Naive thymus-derived CD8-positive, alpha-beta T cell (primary cell): Measurements from ENCODE around the gene C20orf141. TPM values are rescaled to one million over a fixed set of nuclear protein-coding genes. Genes with fewer than 3 reads are reported as not detected.
A peak's percentile ranks its signal among the peaks of the same experiment; 100 is the strongest.

Source experiments
- ATAC-seq, 2 donors: fragments of 150-1000 bp; cut with Tn5 transposase in 1 of 2; sonication (Bioruptor Pico), chemical (Tn5 transposase) in 1 of 2; 1 replicate in 1 of 2; 2 replicates in 1 of 2; pipeline ENCODE4 v1.10.0; 2021; ENCODE audit warnings: mild to moderate bottlenecking in 2 of 2, moderate library complexity in 2 of 2
- POLR2A ChIA-PET: fragments of 350-600 bp; sonication (Branson Sonifier 250); formaldehyde crosslinking; loops from one replicate; lab custom pipeline; 2021; ENCODE audit warnings: antibody characterized with exemption; lab: Charles Lee
- DNase-seq, 10 donors: peaks; one replicate each; pipeline versions ENCODE4 v3.0.0 to v3.0.0-alpha.2; 2020 to 2022
- H3K27ac Mint-ChIP-seq, 10 donors: one replicate each; pipeline ENCODE4 v1.8.0; 2020 to 2022; ENCODE audit warnings: mild to moderate bottlenecking in 10 of 10, mixed read lengths in 10 of 10, moderate library complexity in 4 of 10, inconsistent platforms in 1 of 10
- H3K27me3 Mint-ChIP-seq, 5 donors: one replicate each; pipeline ENCODE4 v1.8.0; 2021 to 2022; ENCODE audit warnings: mixed read lengths in 5 of 5
- H3K36me3 Mint-ChIP-seq, 3 donors: one replicate each; pipeline ENCODE4 v1.8.0; 2020 to 2022; ENCODE audit warnings: mixed read lengths in 3 of 3, mild to moderate bottlenecking in 2 of 3, inconsistent platforms in 1 of 3
- H3K4me1 Mint-ChIP-seq, 4 donors: one replicate each; pipeline ENCODE4 v1.8.0; 2021 to 2022; ENCODE audit warnings: mixed read lengths in 4 of 4
- H3K4me3 Mint-ChIP-seq, 10 donors: one replicate each; pipeline ENCODE4 v1.8.0; 2020 to 2022; ENCODE audit warnings: mild to moderate bottlenecking in 10 of 10, mixed read lengths in 10 of 10, moderate library complexity in 6 of 10, inconsistent platforms in 1 of 10
- H3K9me3 Mint-ChIP-seq, 9 donors: one replicate each; pipeline ENCODE4 v1.8.0; 2020 to 2022; ENCODE audit warnings: mixed read lengths in 9 of 9, mild to moderate bottlenecking in 3 of 9, inconsistent platforms in 1 of 9, moderate library complexity in 1 of 9
- polyA plus RNA-seq, 3 donors: library from polyadenylated mRNA; unstranded; fragments of 300-500 nt; fragmentation: Illumina TruSeq; gene quantifications; one replicate each; pipeline ENCODE4 v1.2.3, GENCODE V29; 2021
- total RNA-seq, 8 experiments: library from RNA in 2 of 8; stranded (reverse) in 2 of 8; gene quantifications; one replicate each; pipeline ENCODE4 v1.2.3 and lab custom pipeline; 2021 to 2026

C20orf141 gene
- total and polyA plus RNA-seq, 5 experiments from 2014 or later, result not detected

DNA sequence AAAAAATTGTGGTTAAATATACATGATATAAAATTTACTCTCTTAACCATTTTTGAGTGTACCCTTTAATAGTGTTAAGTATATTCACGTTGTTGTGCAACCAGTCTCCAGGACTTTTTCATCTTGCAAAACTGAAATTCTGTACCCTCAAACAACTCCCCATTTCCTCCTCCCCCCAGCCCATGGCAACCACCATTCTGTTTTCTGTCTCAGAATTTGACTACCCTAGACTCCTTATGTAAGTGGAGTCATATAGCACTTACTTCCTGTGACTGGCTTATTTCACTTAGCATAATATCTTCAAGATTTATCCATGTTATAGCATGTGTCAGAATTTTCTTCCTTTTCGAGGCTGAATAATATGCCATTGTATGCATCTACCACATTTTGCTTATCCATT lies 30.8 kb downstream of the C20orf141 start:
- ATAC-seq (no peak), DNase-seq (no peak)
- Mint-ChIP-seq H3K9me3 (no peaks in the 10 kb centered on the region), H3K27ac (peak overlapping the region in 3 of 10 donors; percentile 12 to 73 (median 25)), H3K4me3 (no peak overlapping the region), H3K36me3 (peaks cover 0 to 4% (median 0%) of the 10 kb centered on the region in 3 donors), H3K4me1 (peaks cover 19 to 46% (median 29%) of the 10 kb centered on the region in 4 donors), H3K27me3 (no peaks in the 10 kb centered on the region)
- POLR2A ChIA-PET, result no interaction called here

DNA sequence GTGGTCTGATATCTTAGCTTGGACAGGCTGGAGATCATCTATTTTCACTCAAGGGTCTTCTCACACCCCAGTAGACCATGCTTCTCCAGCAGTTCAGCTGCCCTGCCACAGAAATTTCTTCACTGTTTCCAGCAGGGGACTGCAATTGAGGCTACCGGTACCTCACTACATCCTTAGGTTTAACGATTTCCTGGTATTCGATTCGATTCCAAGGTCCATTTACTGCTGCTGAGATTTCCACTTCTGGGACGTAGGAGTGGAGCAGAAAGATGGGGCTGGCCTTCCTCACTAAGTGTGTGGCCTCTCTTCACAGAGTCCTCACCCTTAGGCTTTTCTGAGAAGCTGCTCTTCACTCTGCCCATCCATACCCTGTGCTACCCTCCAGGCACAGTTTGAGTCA lies 31.9 kb downstream of the C20orf141 start:
- DNase-seq (no peak), ATAC-seq (no peak)
- no peak overlapping the region for H3K4me3 Mint-ChIP-seq
- no peaks in the 10 kb centered on the region for H3K27me3 Mint-ChIP-seq
- H3K4me1 Mint-ChIP-seq, result peaks cover 15 to 42% (median 27%) of the 10 kb centered on the region in 4 donors
- no peaks in the 10 kb centered on the region for H3K9me3 Mint-ChIP-seq
- H3K36me3 Mint-ChIP-seq, result peaks cover 0 to 4% (median 0%) of the 10 kb centered on the region in 3 donors
- H3K27ac Mint-ChIP-seq, result peak overlapping the region in 1 of 10 donors; percentile 35
- POLR2A ChIA-PET, result no interaction called here

DNA sequence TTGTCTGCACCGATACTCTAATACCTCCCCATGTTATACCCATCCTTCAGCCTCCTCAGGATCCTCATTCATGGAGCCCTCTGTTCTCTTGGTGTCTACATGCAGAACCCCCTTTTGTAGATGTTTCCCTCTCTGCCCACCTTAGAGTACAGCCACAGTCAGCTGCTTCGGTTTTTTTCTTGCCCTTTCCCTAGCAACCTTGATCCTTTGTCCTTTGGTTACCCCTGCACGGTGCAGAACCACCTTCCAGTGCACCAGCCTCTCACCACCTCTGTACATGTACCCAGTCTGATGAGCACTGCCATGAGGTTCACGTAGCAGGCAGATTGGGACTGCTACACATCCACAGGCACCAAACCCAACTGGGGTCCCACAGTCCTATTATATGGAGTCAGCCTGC lies 33.0 kb downstream of the C20orf141 start:
- DNase-seq (no peak), ATAC-seq (no peak)
- Mint-ChIP-seq H3K36me3 (peaks cover 0 to 4% (median 0%) of the 10 kb centered on the region in 3 donors), H3K27me3 (no peaks in the 10 kb centered on the region), H3K4me1 (peaks cover 20 to 52% (median 35%) of the 10 kb centered on the region in 4 donors), H3K4me3 (no peak overlapping the region), H3K9me3 (no peaks in the 10 kb centered on the region), H3K27ac (peak overlapping the region in 2 of 10 donors; percentile 10 to 39)
- POLR2A ChIA-PET, result no interaction called here

DNA sequence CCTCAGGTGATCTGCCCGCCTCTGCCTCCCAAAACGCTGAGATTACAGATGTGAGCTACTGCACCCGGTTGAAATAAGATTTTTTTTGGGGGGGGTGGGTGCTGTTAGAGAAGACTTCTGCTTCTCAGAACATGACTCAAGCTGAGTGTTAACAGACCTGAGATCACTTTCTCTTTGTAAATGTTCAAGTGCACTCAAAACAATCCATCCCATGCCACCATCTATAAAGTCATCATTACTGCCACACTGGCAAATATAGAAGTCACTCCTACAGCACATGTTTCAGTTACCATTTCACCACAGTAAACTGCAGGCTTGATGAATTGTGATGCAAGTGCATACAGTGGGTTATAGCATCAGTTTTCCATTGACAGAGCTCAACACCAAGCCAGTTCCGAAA lies 34.7 kb downstream of the C20orf141 start:
- H3K27ac Mint-ChIP-seq, result peak overlapping the region in 1 of 10 donors; percentile 11
- H3K27me3 Mint-ChIP-seq, result no peaks in the 10 kb centered on the region
- ATAC-seq, result no peak
- no peak overlapping the region for H3K4me3 Mint-ChIP-seq
- peaks cover 13 to 46% (median 34%) of the 10 kb centered on the region in 4 donors for H3K4me1 Mint-ChIP-seq
- POLR2A ChIA-PET, result interaction anchor here (0.7 to 1.3 kb wide), 5 partner anchors 9 to 78 kb away, joined by 3 to 6 read pairs (median 4); partner anchors contain the start of genes PCED1A, PTPRA and VPS16
- no peak for DNase-seq
- peaks cover 0 to 2% (median 0%) of the 10 kb centered on the region in 3 donors for H3K36me3 Mint-ChIP-seq
- H3K9me3 Mint-ChIP-seq, result no peaks in the 10 kb centered on the region

DNA sequence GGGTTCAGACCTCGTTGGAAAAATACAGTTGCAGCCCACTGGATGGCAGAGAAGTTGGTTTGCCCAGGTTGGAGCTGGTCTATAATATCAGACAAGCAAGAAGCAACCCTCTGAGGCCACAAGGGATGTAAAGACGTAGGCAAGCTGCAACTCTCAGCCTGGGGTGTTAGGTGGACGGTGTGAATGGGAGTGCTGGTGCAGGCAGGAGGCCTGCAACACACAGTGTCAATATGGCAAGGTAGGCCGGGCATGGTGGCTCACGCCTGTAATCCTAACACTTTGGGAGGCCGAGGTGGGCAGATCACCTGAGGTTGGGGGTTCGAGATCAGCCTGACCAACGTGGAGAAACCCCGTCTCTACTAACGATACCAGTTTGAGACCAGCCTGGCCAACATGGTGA lies 36.3 kb downstream of the C20orf141 start:
- DNase-seq (no peak), ATAC-seq (no peak)
- Mint-ChIP-seq H3K4me1 (peaks cover 7 to 36% (median 23%) of the 10 kb centered on the region in 4 donors), H3K36me3 (peaks cover 0 to 2% (median 0%) of the 10 kb centered on the region in 3 donors), H3K9me3 (no peaks in the 10 kb centered on the region), H3K27ac (peak overlapping the region in 4 of 10 donors; percentile 43 to 72 (median 60)), H3K27me3 (no peaks in the 10 kb centered on the region), H3K4me3 (no peak overlapping the region)
- POLR2A ChIA-PET, result interaction anchor here (0.6 to 3.9 kb wide), 3 partner anchors 11 to 44 kb away, joined by 3 to 15 read pairs (median 3); partner anchors contain the start of genes PCED1A and VPS16

DNA sequence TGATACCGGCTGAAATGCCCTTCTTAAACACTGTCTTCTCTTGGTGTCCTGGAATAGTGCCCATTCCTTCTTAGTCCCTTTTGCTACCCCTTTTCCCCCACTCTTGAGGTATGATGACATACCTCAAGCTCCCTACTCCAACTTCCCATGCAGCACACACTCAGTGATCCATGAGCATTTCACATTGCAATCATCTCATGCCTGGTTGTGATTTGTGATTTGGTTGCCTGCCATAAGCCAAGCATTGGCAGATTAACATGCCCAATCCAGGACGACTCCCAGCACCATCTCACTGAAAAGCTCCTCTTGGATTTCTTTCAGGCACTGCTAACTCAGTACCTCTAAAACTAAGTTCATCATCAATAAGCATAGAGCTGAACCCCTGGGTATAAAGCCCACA lies 43.8 kb downstream of the C20orf141 start:
- DNase-seq (no peak), ATAC-seq (no peak)
- H3K36me3 Mint-ChIP-seq, result peaks cover 0 to 11% (median 1%) of the 10 kb centered on the region in 3 donors
- H3K4me1 Mint-ChIP-seq, result peaks cover 0 to 9% (median 4%) of the 10 kb centered on the region in 4 donors
- H3K4me3 Mint-ChIP-seq, result no peak overlapping the region
- no peaks in the 10 kb centered on the region for H3K27me3 Mint-ChIP-seq
- no peaks in the 10 kb centered on the region for H3K9me3 Mint-ChIP-seq
- H3K27ac Mint-ChIP-seq, result no peak overlapping the region
- POLR2A ChIA-PET, result interaction anchor here (0.6 kb wide), 1 partner anchor 9 kb away, joined by 5 read pairs; no protein-coding TSS in a partner anchor

DNA sequence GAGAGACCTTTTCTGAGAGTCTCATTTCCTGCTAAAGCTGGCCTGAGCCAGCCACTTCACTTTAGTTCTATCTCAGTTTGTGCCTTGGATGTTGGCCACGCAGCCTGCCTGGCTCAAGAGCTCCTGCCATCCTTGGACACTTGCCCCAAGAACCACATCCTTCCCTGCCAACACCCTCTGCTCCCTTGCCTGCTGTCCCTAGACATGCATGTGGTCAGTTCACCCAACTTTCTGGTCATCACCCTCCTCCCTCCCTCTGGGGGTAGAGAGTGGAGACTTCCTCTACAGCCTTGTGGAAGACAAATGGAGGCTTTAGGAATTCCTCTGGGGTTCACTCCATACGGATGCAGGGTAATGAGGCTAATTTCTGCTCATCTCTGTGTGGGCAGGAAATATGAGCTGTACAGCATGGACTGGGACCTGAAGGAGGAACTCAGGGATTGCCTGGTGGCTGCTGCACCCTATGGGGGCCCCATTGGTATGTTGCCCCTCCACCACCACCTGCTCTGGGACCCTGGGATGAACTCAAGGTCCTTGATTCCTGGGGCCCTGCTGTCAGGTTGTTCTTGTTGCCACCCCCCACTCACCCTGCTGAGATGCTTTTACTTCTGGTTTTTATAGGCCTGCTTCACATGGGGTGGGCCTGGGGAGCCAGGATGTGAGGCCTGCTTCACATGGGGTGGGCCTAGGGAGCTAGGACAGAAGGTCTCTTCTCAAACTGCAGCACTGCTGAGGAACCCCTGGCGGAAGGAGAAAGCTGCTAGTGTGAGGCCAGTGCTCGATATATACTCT lies 44.7 kb downstream of the C20orf141 start:
- DNase-seq (no peak), ATAC-seq (no peak)
- POLR2A ChIA-PET, result no interaction called here
- H3K9me3 Mint-ChIP-seq, result no peaks in the 10 kb centered on the region
- no peak overlapping the region for H3K4me3 Mint-ChIP-seq
- peak overlapping the region in 1 of 10 donors; percentile 10 for H3K27ac Mint-ChIP-seq
- H3K4me1 Mint-ChIP-seq, result peaks cover 3 to 12% (median 5%) of the 10 kb centered on the region in 4 donors
- peaks cover 0 to 12% (median 1%) of the 10 kb centered on the region in 3 donors for H3K36me3 Mint-ChIP-seq
- H3K27me3 Mint-ChIP-seq, result no peaks in the 10 kb centered on the region

DNA sequence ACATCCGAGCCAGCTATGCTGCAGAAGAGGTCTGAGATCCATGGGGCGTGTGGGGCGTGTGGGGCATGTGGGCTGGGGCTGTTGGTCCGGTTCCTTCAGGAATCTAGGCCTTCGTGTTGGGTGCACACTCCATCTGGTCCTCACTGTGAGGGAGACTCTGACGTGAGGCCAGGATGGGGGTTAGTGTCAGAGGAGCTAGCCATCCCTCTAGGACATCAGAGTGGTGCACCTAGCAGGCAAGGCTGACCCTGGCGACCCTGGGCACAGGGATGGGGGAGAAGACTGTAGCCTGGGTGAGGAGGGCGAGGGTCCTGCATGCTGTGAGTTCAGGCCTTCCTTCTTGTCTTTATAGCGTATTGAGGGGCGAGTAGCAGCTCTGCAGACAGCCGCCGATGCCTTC lies 49.8 kb downstream of the C20orf141 start:
- no peak for ATAC-seq
- no peaks in the 10 kb centered on the region for H3K27me3 Mint-ChIP-seq
- H3K36me3 Mint-ChIP-seq, result peaks cover 0 to 12% (median 1%) of the 10 kb centered on the region in 3 donors
- no peaks in the 10 kb centered on the region for H3K9me3 Mint-ChIP-seq
- H3K4me1 Mint-ChIP-seq, result peaks cover 33 to 47% (median 42%) of the 10 kb centered on the region in 4 donors
- H3K4me3 Mint-ChIP-seq, result peak overlapping the region in 1 of 10 donors; percentile 43
- DNase-seq, result no peak
- POLR2A ChIA-PET, result interaction anchor here (0.6 to 4.9 kb wide), 7 partner anchors 8 to 213 kb away, joined by 3 to 26 read pairs (median 5); partner anchors contain the start of genes NOP56, PCED1A, PTPRA and VPS16
- peak overlapping the region in 8 of 10 donors; percentile 19 to 90 (median 61) for H3K27ac Mint-ChIP-seq

DNA sequence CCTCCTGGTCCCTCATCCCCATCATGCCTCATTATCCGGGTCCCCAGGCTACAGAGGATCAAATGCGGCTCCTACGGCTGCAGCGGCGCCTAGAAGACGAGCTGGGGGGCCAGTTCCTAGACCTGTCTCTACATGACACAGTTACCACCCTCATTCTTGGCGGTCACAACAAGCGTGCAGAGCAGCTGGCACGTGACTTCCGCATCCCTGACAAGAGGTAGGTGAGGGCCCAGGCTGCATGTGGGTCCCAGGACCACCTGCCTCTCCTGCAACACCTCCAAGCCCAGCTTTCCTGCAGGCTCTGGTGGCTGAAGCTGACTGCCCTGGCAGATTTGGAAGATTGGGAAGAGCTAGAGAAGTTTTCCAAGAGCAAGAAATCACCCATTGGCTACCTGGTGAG lies 50.3 kb downstream of the C20orf141 start:
- POLR2A ChIA-PET, result interaction anchor here (0.6 to 4.9 kb wide), 8 partner anchors 8 to 213 kb away, joined by 3 to 26 read pairs (median 4); partner anchors contain the start of genes MRPS26, NOP56, PCED1A and PTPRA
- peaks cover 33 to 47% (median 42%) of the 10 kb centered on the region in 4 donors for H3K4me1 Mint-ChIP-seq
- peak overlapping the region; percentile 71 to 90 (median 84) for H3K27ac Mint-ChIP-seq
- H3K4me3 Mint-ChIP-seq, result peak overlapping the region in 9 of 10 donors; percentile 3 to 74 (median 52)
- peak in 1 of 10 donors; percentile 8 for DNase-seq
- no peak for ATAC-seq
- no peaks in the 10 kb centered on the region for H3K9me3 Mint-ChIP-seq
- H3K27me3 Mint-ChIP-seq, result no peaks in the 10 kb centered on the region
- peaks cover 0 to 12% (median 1%) of the 10 kb centered on the region in 3 donors for H3K36me3 Mint-ChIP-seq

Other genes with a start within 250 kb of the C20orf141 start
- 100 to 1,000 TPM; 271 to 279 TPM for gene NOP56, start 162.4 kb upstream of the C20orf141 start, total RNA-seq
- 100 to 1,000 TPM in 2 of 3 donors, 10 to 100 TPM in 1; 72.3 to 115 (median 107) TPM for gene NOP56, start 162.4 kb upstream of the C20orf141 start, polyA plus RNA-seq
- 100 to 1,000 TPM; 121 to 126 TPM for gene IDH3B, start 150.8 kb upstream of the C20orf141 start, total RNA-seq
- gene IDH3B, start 150.8 kb upstream of the C20orf141 start, polyA plus RNA-seq, result 100 to 1,000 TPM in 2 of 3 donors, 10 to 100 TPM in 1; 95.6 to 126 (median 115) TPM
- 10 to 100 TPM; 14.3 to 14.9 TPM for gene EBF4, start 122.2 kb upstream of the C20orf141 start, total RNA-seq
- 1 to 10 TPM in 1 of 3 donors, under 1 TPM in 2; 0.37 to 2.2 (median 0.88) TPM for gene EBF4, start 122.2 kb upstream of the C20orf141 start, polyA plus RNA-seq
- under 1 TPM in 1 of 2 experiments, not detected in 1; 0.39 TPM for gene CPXM1, start 14.4 kb upstream of the C20orf141 start, total RNA-seq
- gene CPXM1, start 14.4 kb upstream of the C20orf141 start, polyA plus RNA-seq, result under 1 TPM; 0.27 to 0.56 (median 0.31) TPM
- not detected for gene TMEM239, start 1.4 kb downstream of the C20orf141 start, total RNA-seq
- not detected for gene TMEM239, start 1.4 kb downstream of the C20orf141 start, polyA plus RNA-seq
- gene PCED1A, start 25.7 kb downstream of the C20orf141 start, total RNA-seq, result 100 to 1,000 TPM in 1 of 2 experiments, 10 to 100 TPM in 1; 89.5 to 101 TPM
- gene PCED1A, start 25.7 kb downstream of the C20orf141 start, polyA plus RNA-seq, result 10 to 100 TPM; 21.9 to 29.6 (median 23.6) TPM
- gene VPS16, start 25.8 kb downstream of the C20orf141 start, total RNA-seq, result 10 to 100 TPM; 57.6 to 57.8 TPM
- gene VPS16, start 25.8 kb downstream of the C20orf141 start, polyA plus RNA-seq, result 10 to 100 TPM; 34.6 to 40.6 (median 39.3) TPM
- gene PTPRA, start 58.5 kb downstream of the C20orf141 start, total RNA-seq, result 100 to 1,000 TPM in 1 of 2 experiments, 10 to 100 TPM in 1; 90.1 to 106 TPM
- gene PTPRA, start 58.5 kb downstream of the C20orf141 start, polyA plus RNA-seq, result 10 to 100 TPM; 24.6 to 51.4 (median 30.8) TPM
- gene GNRH2, start 228.6 kb downstream of the C20orf141 start, total RNA-seq, result 1 to 10 TPM; 1.5 to 1.9 TPM
- gene GNRH2, start 228.6 kb downstream of the C20orf141 start, polyA plus RNA-seq, result not detected
- 10 to 100 TPM; 27.6 to 28.4 TPM for gene MRPS26, start 231.1 kb downstream of the C20orf141 start, total RNA-seq
- 10 to 100 TPM; 59.2 to 81.8 (median 75.6) TPM for gene MRPS26, start 231.1 kb downstream of the C20orf141 start, polyA plus RNA-seq